HepG2 (cell line): Measurements from ENCODE around the gene DRAXIN. TPM values are rescaled to one million over a fixed set of nuclear protein-coding genes. Genes with fewer than 3 reads are reported as not detected.

Experiments
- ARHGAP35 ChIP-seq: sonication (generic); formaldehyde crosslinking; IDR thresholded peaks from 2 replicates; pipeline ENCODE4 v1.9.0; 2022; ENCODE audit warnings: mild to moderate bottlenecking, inconsistent platforms, moderate library complexity, missing genetic modification reagents, borderline replicate concordance
- ARID5B ChIP-seq: IDR thresholded peaks from 2 replicates; pipeline ENCODE4 v1.4.0; 2020; ENCODE audit warnings: mild to moderate bottlenecking, missing genetic modification reagents
- ARNTL ChIP-seq: sonication (generic); formaldehyde crosslinking; IDR thresholded peaks from 2 replicates; pipeline ENCODE4 v1.4.0; 2020; ENCODE audit warnings: mild to moderate bottlenecking, missing genetic modification reagents
- DPF2 ChIP-seq: sonication (generic); formaldehyde crosslinking; IDR thresholded peaks from 2 replicates; pipeline ENCODE4 v1.4.0; 2020; ENCODE audit warnings: mild to moderate bottlenecking, low read depth, missing genetic modification reagents, borderline replicate concordance
- FOXK2 ChIP-seq: fragments of 450-650 bp; IDR thresholded peaks from 2 replicates; pipeline ENCODE4 v1.6.1; 2016
- GTF2F1 ChIP-seq: fragments of 150-350 bp; IDR thresholded peaks from 2 replicates; pipeline ENCODE4 v1.6.1; 2014; ENCODE audit warnings: low read length
- NFYB ChIP-seq: sonication (generic); formaldehyde crosslinking; IDR thresholded peaks from 2 replicates; pipeline ENCODE4 v1.4.0; 2020; ENCODE audit warnings: missing genetic modification reagents
- PITX1 ChIP-seq: sonication (generic); formaldehyde crosslinking; IDR thresholded peaks from 2 replicates; pipeline ENCODE4 v1.5.1; 2020; ENCODE audit warnings: mild to moderate bottlenecking, missing genetic modification reagents
- ZBTB38 ChIP-seq: sonication (generic); formaldehyde crosslinking; IDR thresholded peaks from 2 replicates; pipeline ENCODE4 v1.5.1; 2020; ENCODE audit warnings: mild to moderate bottlenecking, missing genetic modification reagents
- ZBTB40 ChIP-seq, 2 experiments: fragments of 450-650 bp in 1 of 2; sonication (generic) in 1 of 2; formaldehyde crosslinking in 1 of 2; IDR thresholded peaks; 2 replicates each; pipeline versions ENCODE4 v1.6.1 to v1.8.0; 2016 to 2022; ENCODE audit warnings: antibody characterized with exemption in 1 of 2, mild to moderate bottlenecking in 1 of 2, missing genetic modification reagents in 1 of 2
- ZNF230 ChIP-seq: sonication (generic); formaldehyde crosslinking; IDR thresholded peaks from 2 replicates; pipeline ENCODE4 v1.4.0; 2020; ENCODE audit warnings: mild to moderate bottlenecking, missing genetic modification reagents
- ZNF430 ChIP-seq: sonication (generic); formaldehyde crosslinking; IDR thresholded peaks from 2 replicates; pipeline ENCODE4 v1.9.0; 2021; ENCODE audit warnings: mild to moderate bottlenecking, missing genetic modification reagents
- ZNF597 ChIP-seq: sonication (generic); formaldehyde crosslinking; IDR thresholded peaks from 2 replicates; pipeline ENCODE4 v1.5.0; 2020; ENCODE audit warnings: missing genetic modification reagents
- ZSCAN31 ChIP-seq: sonication (generic); formaldehyde crosslinking; IDR thresholded peaks from 2 replicates; pipeline ENCODE4 v1.5.0; 2020; ENCODE audit warnings: low read depth, mild to moderate bottlenecking, missing genetic modification reagents
- polyA plus RNA-seq, 8 experiments: library from polyadenylated mRNA; depleted of rRNA in 3 of 8; stranded (reverse) in 7 of 8; unstranded in 1 of 8; fragments of >200 nt; fragmentation: Illumina TruSeq in 4 of 8; extraction: Trizol in 4 of 8; gene quantifications; 2 replicates each; pipeline versions ENCODE4 v1.2.1 to v1.2.3, GENCODE V29; 2011 to 2016; ENCODE audit warnings: low read depth in 4 of 8, missing spikeins in 1 of 8, mixed read lengths in 1 of 8; ENCODE audit not compliant: insufficient read depth in 1 of 8
- total RNA-seq, 5 experiments: library from RNA; depleted of rRNA; stranded (reverse); fragments of >200 nt; fragmentation: Illumina TruSeq; extraction: Trizol; gene quantifications; 2 replicates each; pipeline ENCODE4 v1.2.3, GENCODE V29; 2016; ENCODE audit warnings: low read depth in 1 of 5

Gene DRAXIN
- total and polyA plus RNA-seq, 2 of the 13 experiments (the other 11 are each of a cell fraction or from before 2014, with no cell fraction given) = 0.02 TPM; not detected in 1

- TF ChIP-seq ZSCAN31 (CRISPR knock-in tag) (0 out of 2 replicates have a peak, but pooled peaks have one; percentile 42), GTF2F1 (peak; percentile 79; the same call in 1 of the 2 replicates), ZBTB38 (CRISPR knock-in tag) (0 out of 2 replicates have a peak, but pooled peaks have one; percentile 24), ARID5B (CRISPR knock-in tag) (peak; percentile 30; the same call in 1 of the 2 replicates), FOXK2 (no peak), ZNF430 (CRISPR knock-in tag) (no peak), ARNTL (CRISPR knock-in tag) (peak; percentile 46; the same call in 1 of the 2 replicates), ZNF230 (peak; percentile 79; the same call in 1 of the 2 replicates), ZBTB40 (IDR thresholded peaks at IDR 0.05) (no peak), ZBTB40 (CRISPR knock-in tag; IDR thresholded peaks at IDR 0.05) (0 out of 2 replicates have a peak, but pooled peaks have one; percentile 26), PITX1 (CRISPR knock-in tag) (peak; percentile 43; the same call in 1 of the 2 replicates), DPF2 (CRISPR knock-in tag) (no peak), ZNF597 (CRISPR knock-in tag) (no peak), NFYB (CRISPR knock-in tag) (peak; percentile 50), ARHGAP35 (CRISPR knock-in tag) (no peak)
Observed at GRCh38 chr1:11735854-11736745, 44.6 kb downstream of the DRAXIN start, which contains the start of gene AGTRAP (continued).
